HG02970 (cell line): ENCODE data around the gene USP15.

Experiments used
- ATAC-seq: cut with Tn5 transposase; IDR thresholded peaks from one replicate; pipeline ENCODE4 v1.9.1; 2021; ENCODE audit warnings: mild to moderate bottlenecking, moderate library complexity, moderate number of reproducible peaks; ENCODE audit not compliant: unreplicated experiment, low FRiP score

USP15 gene

DNA sequence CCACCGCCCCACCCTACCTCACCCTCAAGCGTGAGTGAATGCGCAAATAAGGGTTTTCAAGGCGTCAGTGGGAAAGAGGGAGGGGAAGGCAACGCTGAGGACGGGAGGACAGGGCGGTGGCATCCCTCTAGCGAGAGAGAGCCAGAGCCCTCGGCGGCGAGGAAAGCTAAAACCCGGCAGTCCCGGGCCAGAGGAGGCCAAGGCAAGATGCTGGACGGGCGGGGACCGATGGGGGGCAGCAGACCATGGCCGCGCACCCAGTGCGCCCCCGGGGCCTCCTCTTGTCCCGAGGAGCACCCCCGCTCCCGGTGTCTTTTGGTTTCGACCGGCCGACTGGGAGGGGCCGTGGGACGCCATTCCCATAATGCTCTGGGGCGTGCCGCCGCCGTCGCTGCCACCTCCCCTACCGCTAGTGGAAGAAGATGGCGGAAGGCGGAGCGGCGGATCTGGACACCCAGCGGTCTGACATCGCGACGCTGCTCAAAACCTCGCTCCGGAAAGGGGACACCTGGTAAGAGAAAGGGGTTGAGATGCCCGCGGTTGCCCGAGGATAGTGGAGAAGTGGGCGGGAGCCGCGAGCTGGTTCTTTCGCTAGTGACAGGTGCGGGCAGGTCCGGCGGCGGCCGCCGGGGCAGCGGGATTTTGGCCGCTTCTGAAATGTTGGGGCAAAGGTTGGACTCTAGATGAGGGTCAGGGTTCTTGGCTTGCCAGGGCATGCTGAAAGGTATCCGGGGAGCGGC lies at the start of gene USP15:
TSS of gene USP15 (plus strand) at position 412 of the 740 bp plus-strand sequence. CDS start at position 423, 11 bp downstream.
- ATAC-seq, result peak; percentile 88

GRCh38 chr12:62210422-62210821 lies 49.8 kb upstream of the USP15 start:
- ATAC-seq, result no peak

DNA sequence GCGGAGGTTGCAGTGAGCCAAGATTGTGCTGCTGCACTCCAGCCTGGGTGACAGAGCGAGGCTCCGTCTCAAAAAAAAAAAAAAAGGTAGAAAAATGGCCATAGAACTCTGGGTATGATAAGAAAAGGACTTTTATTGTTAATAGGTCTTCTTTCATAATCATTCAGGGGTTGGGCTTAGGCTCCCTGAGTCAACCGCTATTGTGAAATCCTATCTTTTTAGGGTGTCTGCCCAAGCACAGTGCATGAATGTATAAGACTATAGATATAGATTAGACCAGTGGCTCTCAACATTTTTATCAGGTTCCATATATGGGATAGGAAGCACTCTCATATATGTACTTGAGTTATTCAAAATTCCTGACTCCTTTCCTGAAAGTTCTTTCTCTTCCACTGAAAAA lies 48.7 kb upstream of the USP15 start:
- no peak for ATAC-seq

GRCh38 chr12:62214846-62215245 lies 45.4 kb upstream of the USP15 start:
- no peak for ATAC-seq

GRCh38 chr12:62215506-62215905 lies 44.7 kb upstream of the USP15 start:
- no peak for ATAC-seq

GRCh38 chr12:62217466-62218194 lies 42.6 kb upstream of the USP15 start:
- no peak for ATAC-seq

GRCh38 chr12:62221107-62221506 lies 39.1 kb upstream of the USP15 start:
- ATAC-seq, result no peak

- no peak for ATAC-seq
Measured at GRCh38 chr12:62224601-62225000, 35.6 kb upstream of the USP15 start.

- ATAC-seq, result no peak
Measured at GRCh38 chr12:62227091-62227490, 33.1 kb upstream of the USP15 start.

GRCh38 chr12:62230652-62231051 lies 29.6 kb upstream of the USP15 start:
- no peak for ATAC-seq

DNA sequence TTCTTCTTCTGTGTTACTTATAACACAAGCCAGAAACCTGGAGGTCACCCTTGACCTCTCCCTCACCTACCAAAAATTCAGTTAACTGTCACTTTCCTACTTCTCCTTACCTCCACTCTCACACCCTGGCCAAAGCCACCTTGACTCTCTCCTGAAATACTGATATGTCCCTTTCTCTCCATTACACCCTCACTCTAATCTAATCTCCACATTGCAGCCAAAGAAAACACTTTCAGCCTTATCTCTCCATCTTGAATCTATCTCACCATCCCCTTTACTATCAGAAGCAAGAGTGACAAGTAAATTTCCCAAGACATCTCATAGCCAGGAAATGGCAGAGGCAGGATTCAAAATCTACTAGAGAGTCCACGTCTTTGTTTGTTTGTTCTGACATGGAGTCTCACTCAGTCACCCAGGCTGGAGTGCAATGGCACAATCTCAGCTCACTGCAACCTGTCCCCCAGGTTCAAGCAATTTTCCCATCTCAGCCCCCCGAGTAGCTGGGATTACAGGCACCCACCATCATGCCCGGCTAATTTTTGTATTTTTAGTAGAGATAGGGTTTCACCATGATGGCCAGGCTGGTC lies 28.0 kb upstream of the USP15 start:
- no peak for ATAC-seq

GRCh38 chr12:62233805-62234204 lies 26.4 kb upstream of the USP15 start:
- no peak for ATAC-seq

DNA sequence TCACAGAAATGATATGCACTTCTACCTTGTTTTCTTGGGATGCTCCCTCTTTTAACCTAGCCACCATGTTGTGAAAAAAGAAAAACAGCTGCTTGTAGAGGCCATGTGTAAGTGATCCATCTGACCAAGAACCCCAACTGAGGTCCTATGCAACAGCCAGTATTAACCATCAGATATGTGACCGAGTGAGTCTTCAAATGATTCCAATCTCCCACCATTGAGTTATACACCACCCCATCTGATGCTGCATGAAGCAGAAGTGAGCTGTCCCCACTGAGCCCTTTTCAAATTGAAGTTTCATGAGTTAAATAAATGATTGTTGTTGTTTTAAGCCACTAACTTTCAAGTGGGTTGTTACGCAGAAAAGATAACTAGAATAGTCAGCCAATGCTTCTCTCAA lies 20.6 kb upstream of the USP15 start:
- no peak for ATAC-seq

DNA sequence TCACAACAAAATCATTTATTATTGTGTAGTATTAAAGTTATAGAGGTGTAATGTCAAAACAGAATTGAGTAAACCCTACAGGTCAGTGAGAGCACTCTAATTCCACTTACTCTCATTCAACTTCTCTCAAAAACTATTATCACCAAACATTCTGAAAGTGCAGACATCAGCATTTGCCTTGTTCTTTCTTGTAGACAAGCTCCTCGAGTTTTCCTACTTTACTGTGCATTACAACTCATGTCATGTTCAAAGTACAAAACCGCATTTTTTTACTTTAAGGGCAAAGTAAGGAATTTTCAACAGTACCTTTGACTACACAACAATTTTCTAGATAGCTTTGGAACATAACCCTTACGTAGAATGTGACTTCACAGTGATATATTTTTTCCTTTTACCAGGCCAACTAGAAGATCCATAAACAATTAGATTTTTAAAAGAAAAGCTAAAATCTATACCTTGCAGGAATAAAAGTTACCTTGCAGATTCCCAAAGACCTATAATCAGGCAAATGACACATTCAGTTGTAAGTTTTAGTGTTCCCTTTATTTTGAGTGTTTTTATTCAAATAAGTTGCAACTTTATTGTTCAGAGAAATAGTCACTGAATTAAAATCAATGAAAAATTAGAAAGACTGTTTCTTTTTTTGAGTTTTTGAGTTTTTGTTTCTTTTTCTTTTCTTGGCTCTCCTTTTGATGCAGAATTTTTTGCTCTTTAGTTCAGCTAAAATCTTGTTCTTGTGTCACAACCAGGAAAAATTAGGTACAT lies 12.7 kb upstream of the USP15 start:
- ATAC-seq, result no peak

GRCh38 chr12:62248873-62249272 lies 11.3 kb upstream of the USP15 start:
- ATAC-seq, result no peak

GRCh38 chr12:62249419-62249818 lies 10.8 kb upstream of the USP15 start:
- ATAC-seq, result no peak

- no peak for ATAC-seq
Measured at GRCh38 chr12:62250671-62251608, 9.3 kb upstream of the USP15 start.

GRCh38 chr12:62251609-62251958 lies 8.6 kb upstream of the USP15 start:
- no peak for ATAC-seq

- ATAC-seq, result no peak
Measured at GRCh38 chr12:62252576-62252975, 7.6 kb upstream of the USP15 start.

GRCh38 chr12:62254967-62255366 lies 5.2 kb upstream of the USP15 start:
- ATAC-seq, result no peak
